Skin epidermis (tissue), 12 donors: ENCODE results near the gene POPDC2.

ENCODE experiments used
- H3K27ac ChIP-seq, 21 experiments: fragments of 200-600 bp; sonication (generic) in 11 of 21; one replicate each; pipeline ENCODE4 v1.5.0; 2020; ENCODE audit warnings: mild to moderate bottlenecking in 3 of 21, inconsistent platforms in 2 of 21, moderate library complexity in 2 of 21
- H3K4me3 ChIP-seq, 7 experiments: fragments of 200-600 bp; sonication (generic) in 2 of 7; one replicate each; pipeline ENCODE4 v1.5.0; 2020; ENCODE audit warnings: inconsistent platforms in 2 of 7, mild to moderate bottlenecking in 2 of 7, moderate library complexity in 1 of 7

Gene POPDC2

DNA sequence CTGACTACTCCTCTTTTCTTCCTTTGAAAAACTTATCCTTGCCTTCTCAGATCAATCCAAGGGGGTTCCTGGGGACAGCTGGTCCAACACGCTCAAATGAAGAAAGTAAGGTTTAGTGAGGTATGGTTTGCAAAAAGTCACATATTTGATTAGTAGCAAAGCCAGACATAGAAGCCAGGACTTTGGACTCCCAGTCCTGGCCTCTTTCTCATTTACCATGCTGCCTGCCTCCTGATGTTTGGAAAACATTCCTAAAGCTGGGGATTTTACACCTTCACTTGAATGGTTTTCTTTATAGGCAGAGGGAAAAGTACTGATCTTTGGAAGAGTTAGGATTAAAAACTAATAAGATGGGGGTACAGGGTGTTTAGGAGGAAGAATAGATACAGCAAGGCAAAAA is 14.6 kb downstream of the POPDC2 start:
- no peak overlapping the region for H3K4me3 ChIP-seq
- peak overlapping the region in 6 of 21 experiments; percentile 54 to 71 (median 65) for H3K27ac ChIP-seq

DNA sequence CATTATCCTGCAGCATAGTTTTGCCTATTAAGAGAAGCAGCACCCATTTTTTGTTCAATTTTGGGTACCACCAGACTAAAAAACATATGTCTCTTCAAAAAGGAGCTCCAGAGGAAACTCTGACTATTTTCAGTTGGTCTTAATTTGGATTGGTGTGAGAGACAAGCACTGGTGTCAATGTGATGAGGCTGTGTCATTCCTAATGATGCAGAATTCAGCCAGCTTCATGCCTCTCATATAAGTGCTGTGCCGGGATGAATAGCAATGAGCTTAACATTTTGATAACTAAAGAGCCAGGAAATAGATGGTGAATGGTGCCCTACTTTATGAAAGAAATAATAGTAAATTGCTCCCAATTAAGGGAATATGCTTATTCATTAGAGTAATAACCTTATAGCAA is 15.9 kb downstream of the POPDC2 start:
- Histone ChIP-seq H3K27ac (no peak overlapping the region), H3K4me3 (no peak overlapping the region)

GRCh38 chr3:119643528-119643927 is 16.9 kb downstream of the POPDC2 start:
- peak overlapping the region in 5 of 21 experiments; percentile 25 to 63 (median 52) for H3K27ac ChIP-seq
- no peak overlapping the region for H3K4me3 ChIP-seq

- no peak overlapping the region for H3K4me3 ChIP-seq
- peak overlapping the region in 7 of 21 experiments; percentile 7 to 63 (median 31) for H3K27ac ChIP-seq
These were observed 17.5 kb downstream of the POPDC2 start for GRCh38 chr3:119642746-119643473.

GRCh38 chr3:119641416-119641815 is 19.0 kb downstream of the POPDC2 start:
- no peak overlapping the region for H3K4me3 ChIP-seq
- H3K27ac ChIP-seq: no peak overlapping the region

- H3K27ac ChIP-seq: peak overlapping the region in 18 of 21 experiments; percentile 41 to 89 (median 82)
- no peak overlapping the region for H3K4me3 ChIP-seq
These were observed 20.7 kb downstream of the POPDC2 start for GRCh38 chr3:119639494-119640350.

DNA sequence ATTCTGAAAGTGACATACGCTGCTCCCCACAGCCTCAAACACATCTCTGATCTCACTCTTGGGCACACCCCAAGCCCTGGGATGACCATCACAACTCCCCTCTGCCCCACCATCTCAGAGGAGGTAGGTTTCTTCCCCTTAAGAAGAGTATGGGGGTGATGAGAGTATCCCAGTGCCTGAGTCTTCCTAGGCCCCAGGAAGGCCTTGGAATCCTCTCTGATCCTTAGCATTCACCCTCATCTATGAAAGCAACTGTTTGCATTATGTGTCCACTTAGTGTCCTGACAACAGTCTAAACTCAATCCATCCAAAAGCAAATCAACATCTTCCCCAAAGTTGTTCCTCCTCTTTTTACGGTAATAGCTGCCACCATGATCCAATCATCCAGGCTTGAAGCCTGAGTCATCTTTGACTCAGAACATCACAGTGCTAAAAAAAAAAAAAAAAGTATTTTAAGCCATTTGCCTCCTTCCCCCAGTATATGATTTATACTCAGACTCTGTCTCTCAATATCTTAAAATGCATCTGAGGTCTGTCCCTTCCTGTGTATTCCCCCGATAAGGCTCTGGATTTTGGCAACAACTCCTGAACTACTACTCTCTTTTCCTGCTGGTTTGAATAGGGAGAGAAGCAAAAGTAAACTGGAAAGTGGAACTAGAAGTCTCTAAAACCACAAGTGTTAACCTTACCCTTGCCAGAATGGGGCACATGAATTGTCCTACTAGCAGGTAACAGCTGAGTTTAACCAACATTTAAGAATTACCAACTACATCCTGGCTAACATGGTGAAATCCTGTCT is 22.5 kb downstream of the POPDC2 start:
- no peak overlapping the region for H3K4me3 ChIP-seq
- H3K27ac ChIP-seq: peak overlapping the region; percentile 12 to 89 (median 81)

- peak overlapping the region; percentile 12 to 89 (median 77) for H3K27ac ChIP-seq
- no peak overlapping the region for H3K4me3 ChIP-seq
These were observed 23.3 kb downstream of the POPDC2 start for GRCh38 chr3:119636891-119637611.

- Histone ChIP-seq H3K4me3 (no peak overlapping the region), H3K27ac (peak overlapping the region in 15 of 21 experiments; percentile 13 to 89 (median 84))
These were observed 24.1 kb downstream of the POPDC2 start for GRCh38 chr3:119636249-119636648.

- peak overlapping the region in 8 of 21 experiments; percentile 13 to 87 (median 84) for H3K27ac ChIP-seq
- no peak overlapping the region for H3K4me3 ChIP-seq
These were observed 24.7 kb downstream of the POPDC2 start for GRCh38 chr3:119635719-119636118.

GRCh38 chr3:119632829-119633228 is 27.6 kb downstream of the POPDC2 start:
- H3K27ac ChIP-seq: no peak overlapping the region
- no peak overlapping the region for H3K4me3 ChIP-seq

- Histone ChIP-seq H3K4me3 (no peak overlapping the region), H3K27ac (peak overlapping the region in 2 of 21 experiments; percentile 8 to 73)
These were observed 28.2 kb downstream of the POPDC2 start for GRCh38 chr3:119632216-119632615.

GRCh38 chr3:119631516-119631915 is 28.9 kb downstream of the POPDC2 start:
- no peak overlapping the region for H3K4me3 ChIP-seq
- H3K27ac ChIP-seq: peak overlapping the region in 5 of 21 experiments; percentile 17 to 73 (median 67)

- Histone ChIP-seq H3K4me3 (no peak overlapping the region), H3K27ac (peak overlapping the region in 8 of 21 experiments; percentile 6 to 73 (median 62))
These were observed 29.5 kb downstream of the POPDC2 start for GRCh38 chr3:119630880-119631329.

DNA sequence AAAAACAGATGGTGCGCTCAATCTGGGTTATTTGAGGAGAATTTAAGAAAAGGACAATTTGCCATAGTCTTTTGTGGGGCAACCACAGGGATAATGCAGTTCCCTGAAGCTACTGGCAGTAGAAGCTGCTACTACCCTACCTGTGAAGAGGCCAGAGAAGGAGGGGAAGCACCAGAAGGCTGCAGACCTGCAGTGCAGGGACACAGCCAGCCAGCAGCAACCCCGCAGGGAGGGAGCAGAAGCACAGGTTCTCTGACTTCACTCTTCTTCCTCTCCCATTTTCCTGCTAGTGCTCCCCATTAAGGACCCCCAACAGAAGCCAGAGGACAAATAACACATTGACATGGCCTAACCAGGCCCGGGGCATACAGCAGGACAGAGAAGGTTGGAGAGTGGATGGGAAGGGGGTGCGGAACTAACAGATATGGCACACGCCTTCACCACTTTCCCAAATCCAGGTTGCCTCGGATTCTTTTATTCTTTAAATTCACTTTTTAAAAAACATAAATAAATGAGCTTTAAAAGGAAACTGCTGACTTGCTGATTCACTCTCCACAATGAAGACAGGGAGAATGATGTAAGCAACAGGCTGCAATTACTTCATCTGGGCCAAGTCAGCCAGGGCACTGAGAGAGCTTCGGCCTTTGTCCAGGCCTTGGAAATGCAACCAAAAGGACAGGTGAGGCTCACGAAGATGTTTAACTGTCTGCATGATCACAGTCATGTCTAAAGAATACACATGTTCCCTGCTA is 30.1 kb downstream of the POPDC2 start:
- Histone ChIP-seq H3K27ac (peak overlapping the region in 9 of 21 experiments; percentile 17 to 73 (median 57)), H3K4me3 (no peak overlapping the region)

GRCh38 chr3:119628816-119629445 is 31.5 kb downstream of the POPDC2 start:
- Histone ChIP-seq H3K27ac (peak overlapping the region in 13 of 21 experiments; percentile 29 to 76 (median 63)), H3K4me3 (no peak overlapping the region)

GRCh38 chr3:119628390-119628789 is 32.0 kb downstream of the POPDC2 start:
- H3K4me3 ChIP-seq: no peak overlapping the region
- H3K27ac ChIP-seq: peak overlapping the region in 17 of 21 experiments; percentile 15 to 76 (median 63)

GRCh38 chr3:119627461-119627860 is 32.9 kb downstream of the POPDC2 start:
- Histone ChIP-seq H3K4me3 (no peak overlapping the region), H3K27ac (peak overlapping the region in 18 of 21 experiments; percentile 22 to 76 (median 64))
